Measurements from ENCODE around the gene ANGEL2. TPM values are rescaled to one million over a fixed set of nuclear protein-coding genes. Genes with fewer than 3 reads are reported as not detected.
A peak's percentile ranks its signal among the peaks of the same experiment; 100 is the strongest.

ANGEL2 gene
- total RNA-seq, 1 donor from 2014 or later: 21.2 TPM

GRCh38 chr1:212959266-212960220 is 56.1 kb downstream of the ANGEL2 start:
- Mint-ChIP-seq H3K27me3 (ENCODE audit: low read depth) (no peaks in the 10 kb centered on the region), H3K9me3 (ENCODE audit: low read depth) (no peaks in the 10 kb centered on the region), H3K36me3 (ENCODE audit: low read depth) (peaks cover 8% of the 10 kb centered on the region), H3K4me3 (ENCODE audit: unreplicated experiment) (no peak overlapping the region), H3K27ac (ENCODE audit: unreplicated experiment) (no peak overlapping the region), H3K4me1 (ENCODE audit: low read depth) (peaks cover 16% of the 10 kb centered on the region)
- TF ChIP-seq, protein P1, sequence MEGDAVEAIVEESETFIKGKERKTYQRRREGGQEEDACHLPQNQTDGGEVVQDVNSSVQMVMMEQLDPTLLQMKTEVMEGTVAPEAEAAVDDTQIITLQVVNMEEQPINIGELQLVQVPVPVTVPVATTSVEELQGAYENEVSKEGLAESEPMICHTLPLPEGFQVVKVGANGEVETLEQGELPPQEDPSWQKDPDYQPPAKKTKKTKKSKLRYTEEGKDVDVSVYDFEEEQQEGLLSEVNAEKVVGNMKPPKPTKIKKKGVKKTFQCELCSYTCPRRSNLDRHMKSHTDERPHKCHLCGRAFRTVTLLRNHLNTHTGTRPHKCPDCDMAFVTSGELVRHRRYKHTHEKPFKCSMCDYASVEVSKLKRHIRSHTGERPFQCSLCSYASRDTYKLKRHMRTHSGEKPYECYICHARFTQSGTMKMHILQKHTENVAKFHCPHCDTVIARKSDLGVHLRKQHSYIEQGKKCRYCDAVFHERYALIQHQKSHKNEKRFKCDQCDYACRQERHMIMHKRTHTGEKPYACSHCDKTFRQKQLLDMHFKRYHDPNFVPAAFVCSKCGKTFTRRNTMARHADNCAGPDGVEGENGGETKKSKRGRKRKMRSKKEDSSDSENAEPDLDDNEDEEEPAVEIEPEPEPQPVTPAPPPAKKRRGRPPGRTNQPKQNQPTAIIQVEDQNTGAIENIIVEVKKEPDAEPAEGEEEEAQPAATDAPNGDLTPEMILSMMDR (IDR thresholded peaks at IDR 0.05): no peak
- DNase-seq (ENCODE audit: low spot score): no peak

- Mint-ChIP-seq H3K4me1 (ENCODE audit: low read depth) (peaks cover 16% of the 10 kb centered on the region), H3K4me3 (ENCODE audit: unreplicated experiment) (no peak overlapping the region), H3K36me3 (ENCODE audit: low read depth) (peaks cover 8% of the 10 kb centered on the region), H3K9me3 (ENCODE audit: low read depth) (no peaks in the 10 kb centered on the region), H3K27ac (ENCODE audit: unreplicated experiment) (peak overlapping the region; percentile 36), H3K27me3 (ENCODE audit: low read depth) (no peaks in the 10 kb centered on the region)
- DNase-seq (ENCODE audit: low spot score): no peak
- TF ChIP-seq, protein P1 (IDR thresholded peaks at IDR 0.05): no peak
Measured at GRCh38 chr1:212958175-212958574, 57.5 kb downstream of the ANGEL2 start.

GRCh38 chr1:212957546-212957945 is 58.1 kb downstream of the ANGEL2 start:
- Mint-ChIP-seq H3K4me1 (ENCODE audit: low read depth) (peaks cover 18% of the 10 kb centered on the region), H3K27ac (ENCODE audit: unreplicated experiment) (no peak overlapping the region), H3K4me3 (ENCODE audit: unreplicated experiment) (no peak overlapping the region), H3K9me3 (ENCODE audit: low read depth) (no peaks in the 10 kb centered on the region), H3K36me3 (ENCODE audit: low read depth) (peaks cover 8% of the 10 kb centered on the region), H3K27me3 (ENCODE audit: low read depth) (no peaks in the 10 kb centered on the region)
- TF ChIP-seq, protein P1 (IDR thresholded peaks at IDR 0.05): no peak
- DNase-seq (ENCODE audit: low spot score): no peak

GRCh38 chr1:212955961-212956620 is 59.6 kb downstream of the ANGEL2 start:
- Mint-ChIP-seq H3K4me1 (ENCODE audit: low read depth) (peaks cover 25% of the 10 kb centered on the region), H3K4me3 (ENCODE audit: unreplicated experiment) (no peak overlapping the region), H3K27ac (ENCODE audit: unreplicated experiment) (no peak overlapping the region), H3K27me3 (ENCODE audit: low read depth) (no peaks in the 10 kb centered on the region), H3K36me3 (ENCODE audit: low read depth) (peaks cover 1% of the 10 kb centered on the region), H3K9me3 (ENCODE audit: low read depth) (no peaks in the 10 kb centered on the region)
- TF ChIP-seq, protein P1 (IDR thresholded peaks at IDR 0.05): no peak
- DNase-seq (ENCODE audit: low spot score): no peak

GRCh38 chr1:212955098-212955497 is 60.6 kb downstream of the ANGEL2 start:
- no peak overlapping the region for H3K4me3 Mint-ChIP-seq (ENCODE audit: unreplicated experiment)
- H3K27ac Mint-ChIP-seq (ENCODE audit: unreplicated experiment): no peak overlapping the region
- peaks cover 1% of the 10 kb centered on the region for H3K36me3 Mint-ChIP-seq (ENCODE audit: low read depth)

More at GRCh38 chr1:212955098-212955497, 60.6 kb downstream of the ANGEL2 start:
- Mint-ChIP-seq H3K27me3 (ENCODE audit: low read depth) (no peaks in the 10 kb centered on the region), H3K4me1 (ENCODE audit: low read depth) (peaks cover 27% of the 10 kb centered on the region), H3K9me3 (ENCODE audit: low read depth) (no peaks in the 10 kb centered on the region)
- no peak for DNase-seq (ENCODE audit: low spot score)
- TF ChIP-seq, protein P1 (IDR thresholded peaks at IDR 0.05): no peak
